HepG2 (cell line): Measurements from ENCODE around the gene FRK. TPM values are rescaled to one million over a fixed set of nuclear protein-coding genes. Genes with fewer than 3 reads are reported as not detected.

Experiments used
- DNMT3B ChIP-seq: conservative IDR thresholded peaks from 2 replicates; pipeline ENCODE4 v1.6.1; 2016; ENCODE audit warnings: missing biosample characterization, control low read depth
- FOXC1 ChIP-seq: sonication (generic); formaldehyde crosslinking; IDR thresholded peaks from 2 replicates; pipeline ENCODE4 v1.8.0; 2022; ENCODE audit warnings: mild to moderate bottlenecking, missing genetic modification reagents, borderline replicate concordance
- GABPA ChIP-seq, 2 experiments: IDR thresholded peaks; 2 replicates each; pipeline ENCODE4 v1.6.1; 2011 to 2016; ENCODE audit warnings: low read depth in 2 of 2, low read length in 1 of 2, missing biosample characterization in 1 of 2, missing genetic modification characterization in 1 of 2
- GFI1 ChIP-seq: sonication (generic); formaldehyde crosslinking; IDR thresholded peaks from 2 replicates; pipeline ENCODE4 v1.5.0; 2020; ENCODE audit warnings: missing genetic modification reagents, mild to moderate bottlenecking, borderline replicate concordance
- LRRFIP1 ChIP-seq: sonication (generic); formaldehyde crosslinking; conservative IDR thresholded peaks from 2 replicates; pipeline ENCODE4 v1.4.0; 2020; ENCODE audit warnings: missing genetic modification reagents
- MZF1 ChIP-seq: sonication (generic); formaldehyde crosslinking; IDR thresholded peaks from 2 replicates; pipeline ENCODE4 v1.8.1; 2023; ENCODE audit warnings: mild to moderate bottlenecking, missing genetic modification reagents, borderline replicate concordance
- NCOA2 ChIP-seq: sonication (generic); formaldehyde crosslinking; IDR thresholded peaks from 2 replicates; pipeline ENCODE4 v1.8.0; 2022; ENCODE audit warnings: inconsistent platforms
- NONO ChIP-seq, 2 experiments: fragments of 450-650 bp in 1 of 2; sonication (generic) in 1 of 2; formaldehyde crosslinking in 1 of 2; IDR thresholded peaks in 1 of 2; conservative IDR thresholded peaks in 1 of 2; 2 replicates each; pipeline versions ENCODE4 v1.6.1 to v1.8.0; 2017 to 2022; ENCODE audit warnings: mild to moderate bottlenecking in 1 of 2, missing genetic modification reagents in 1 of 2, moderate library complexity in 1 of 2
- REPIN1 ChIP-seq: sonication (generic); formaldehyde crosslinking; IDR thresholded peaks from 2 replicates; pipeline ENCODE4 v1.8.0; 2022; ENCODE audit warnings: missing genetic modification reagents, low read depth, mild to moderate bottlenecking, borderline replicate concordance
- SAP130 ChIP-seq: IDR thresholded peaks from 2 replicates; pipeline ENCODE4 v1.6.1; 2016; ENCODE audit warnings: low read depth
- SOX13 ChIP-seq, 3 experiments: fragments of 450-650 bp in 1 of 3; sonication (generic) in 1 of 3; formaldehyde crosslinking in 1 of 3; IDR thresholded peaks in 2 of 3; conservative IDR thresholded peaks in 1 of 3; 2 replicates each; pipeline versions ENCODE4 v1.5.0 to v1.6.1; 2016 to 2020; ENCODE audit warnings: antibody characterized with exemption in 1 of 3, mild to moderate bottlenecking in 1 of 3, missing compliant biosample characterization in 1 of 3, missing genetic modification reagents in 1 of 3, moderate library complexity in 1 of 3
- ZBTB21 ChIP-seq: sonication (generic); formaldehyde crosslinking; IDR thresholded peaks from 2 replicates; pipeline ENCODE4 v1.4.0; 2020; ENCODE audit warnings: missing genetic modification reagents
- ZNF562 ChIP-seq: sonication (generic); formaldehyde crosslinking; IDR thresholded peaks from 2 replicates; pipeline ENCODE4 v1.8.0; 2022; ENCODE audit warnings: missing genetic modification reagents, borderline replicate concordance
- ZNF644 ChIP-seq: IDR thresholded peaks from 2 replicates; pipeline ENCODE4 v1.6.1; 2016; ENCODE audit warnings: low read depth
- polyA plus RNA-seq, 8 experiments: library from polyadenylated mRNA; depleted of rRNA in 3 of 8; stranded (reverse) in 7 of 8; unstranded in 1 of 8; fragments of >200 nt; fragmentation: Illumina TruSeq in 4 of 8; extraction: Trizol in 4 of 8; gene quantifications; 2 replicates each; pipeline versions ENCODE4 v1.2.1 to v1.2.3, GENCODE V29; 2011 to 2016; ENCODE audit warnings: low read depth in 4 of 8, missing spikeins in 1 of 8, mixed read lengths in 1 of 8; ENCODE audit not compliant: insufficient read depth in 1 of 8
- total RNA-seq, 5 experiments: library from RNA; depleted of rRNA; stranded (reverse); fragments of >200 nt; fragmentation: Illumina TruSeq; extraction: Trizol; gene quantifications; 2 replicates each; pipeline ENCODE4 v1.2.3, GENCODE V29; 2016; ENCODE audit warnings: low read depth in 1 of 5
- TF ChIP-seq, protein P1 (sequence below), 2 experiments: sonication (generic) in 1 of 2; formaldehyde crosslinking in 1 of 2; IDR thresholded peaks; 2 replicates each; pipeline versions ENCODE4 v1.6.1 to v1.9.0; 2014 to 2022; ENCODE audit warnings: antibody characterized with exemption in 1 of 2, borderline replicate concordance in 1 of 2, inconsistent platforms in 1 of 2, low read depth in 1 of 2, missing genetic modification reagents in 1 of 2
- TF ChIP-seq, protein P2 (sequence below): IDR thresholded peaks from 2 replicates; pipeline ENCODE4 v1.6.1; 2016; ENCODE audit warnings: missing compliant biosample characterization, missing genetic modification reagents, borderline replicate concordance

The FRK gene
- total and polyA plus RNA-seq, 2 of the 13 experiments (the other 11 are each of a cell fraction or from before 2014, with no cell fraction given), result 1.3 to 2.9 TPM

DNA sequence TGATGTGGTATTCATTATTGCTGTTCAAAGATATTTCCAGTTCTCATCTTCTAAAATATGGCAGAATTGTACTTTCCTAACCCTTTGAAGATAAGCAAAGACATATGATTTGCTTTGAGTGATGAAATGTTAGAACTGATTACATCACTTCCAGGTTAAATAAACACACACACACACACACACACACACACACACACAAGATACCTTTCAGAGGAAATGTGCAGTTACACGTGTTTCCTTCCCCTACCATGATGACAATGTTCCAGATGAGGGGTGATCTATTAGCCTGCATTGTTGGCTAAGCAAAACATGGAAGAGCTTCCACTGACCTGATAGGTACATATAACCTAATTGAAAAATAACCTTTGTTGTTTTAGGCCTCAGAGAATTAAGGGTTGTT is 11.7 kb upstream of the FRK start (continued):
- TF ChIP-seq, protein P1, sequence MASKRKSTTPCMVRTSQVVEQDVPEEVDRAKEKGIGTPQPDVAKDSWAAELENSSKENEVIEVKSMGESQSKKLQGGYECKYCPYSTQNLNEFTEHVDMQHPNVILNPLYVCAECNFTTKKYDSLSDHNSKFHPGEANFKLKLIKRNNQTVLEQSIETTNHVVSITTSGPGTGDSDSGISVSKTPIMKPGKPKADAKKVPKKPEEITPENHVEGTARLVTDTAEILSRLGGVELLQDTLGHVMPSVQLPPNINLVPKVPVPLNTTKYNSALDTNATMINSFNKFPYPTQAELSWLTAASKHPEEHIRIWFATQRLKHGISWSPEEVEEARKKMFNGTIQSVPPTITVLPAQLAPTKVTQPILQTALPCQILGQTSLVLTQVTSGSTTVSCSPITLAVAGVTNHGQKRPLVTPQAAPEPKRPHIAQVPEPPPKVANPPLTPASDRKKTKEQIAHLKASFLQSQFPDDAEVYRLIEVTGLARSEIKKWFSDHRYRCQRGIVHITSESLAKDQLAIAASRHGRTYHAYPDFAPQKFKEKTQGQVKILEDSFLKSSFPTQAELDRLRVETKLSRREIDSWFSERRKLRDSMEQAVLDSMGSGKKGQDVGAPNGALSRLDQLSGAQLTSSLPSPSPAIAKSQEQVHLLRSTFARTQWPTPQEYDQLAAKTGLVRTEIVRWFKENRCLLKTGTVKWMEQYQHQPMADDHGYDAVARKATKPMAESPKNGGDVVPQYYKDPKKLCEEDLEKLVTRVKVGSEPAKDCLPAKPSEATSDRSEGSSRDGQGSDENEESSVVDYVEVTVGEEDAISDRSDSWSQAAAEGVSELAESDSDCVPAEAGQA (IDR thresholded peaks at IDR 0.05; ENCODE audit: low read depth), result peak; percentile 64; the same call in 1 of the 2 replicates
- TF ChIP-seq, protein P1 (CRISPR knock-in tag; IDR thresholded peaks at IDR 0.05; ENCODE audit: borderline replicate concordance), result no peak
- TF ChIP-seq LRRFIP1 (CRISPR knock-in tag) (no peak), NCOA2 (peak; percentile 74), ZNF644 (CRISPR knock-in tag) (peak; percentile 94), NONO (IDR thresholded peaks at IDR 0.05) (no peak), NONO (CRISPR knock-in tag; conservative IDR thresholded peaks at IDR 0.05) (0 out of 2 replicates have a peak, but pooled peaks have one; percentile 25), MZF1 (CRISPR knock-in tag) (no peak), SOX13 (IDR thresholded peaks at IDR 0.05) (peak; percentile 65; the same call in 1 of the 2 replicates), SOX13 (CRISPR knock-in tag; conservative IDR thresholded peaks at IDR 0.05 in 1 of 2, IDR thresholded peaks at IDR 0.05 in 1 of 2) (peak in 1 of 2 experiments; percentile 5; a peak in 1 of 4 replicates), ZBTB21 (peak; percentile 14; the same call in 1 of the 2 replicates), DNMT3B (CRISPR knock-in tag) (peak; percentile 83; the same call in 1 of the 2 replicates), GFI1 (CRISPR knock-in tag) (peak; percentile 63; the same call in 1 of the 2 replicates), SAP130 (CRISPR knock-in tag) (peak; percentile 62), FOXC1 (CRISPR knock-in tag) (no peak), GABPA (IDR thresholded peaks at IDR 0.05; ENCODE audit: low read depth, low read length) (no peak), GABPA (CRISPR knock-in tag; IDR thresholded peaks at IDR 0.05; ENCODE audit: low read depth) (peak; percentile 72), ZNF562 (no peak), REPIN1 (CRISPR knock-in tag) (0 out of 2 replicates have a peak, but pooled peaks have one; percentile 41)
- TF ChIP-seq, protein P2, sequence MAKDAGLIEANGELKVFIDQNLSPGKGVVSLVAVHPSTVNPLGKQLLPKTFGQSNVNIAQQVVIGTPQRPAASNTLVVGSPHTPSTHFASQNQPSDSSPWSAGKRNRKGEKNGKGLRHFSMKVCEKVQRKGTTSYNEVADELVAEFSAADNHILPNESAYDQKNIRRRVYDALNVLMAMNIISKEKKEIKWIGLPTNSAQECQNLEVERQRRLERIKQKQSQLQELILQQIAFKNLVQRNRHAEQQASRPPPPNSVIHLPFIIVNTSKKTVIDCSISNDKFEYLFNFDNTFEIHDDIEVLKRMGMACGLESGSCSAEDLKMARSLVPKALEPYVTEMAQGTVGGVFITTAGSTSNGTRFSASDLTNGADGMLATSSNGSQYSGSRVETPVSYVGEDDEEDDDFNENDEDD, result 0 out of 2 replicates have a peak, but pooled peaks have one; percentile 20
